Esophagus squamous epithelium (tissue), 4 donors: Measurements from ENCODE around the gene VIPR2.

Experiments
- POLR2A ChIP-seq, 4 donors: fragments of 450-650 bp; IDR thresholded peaks; one replicate each; pipeline ENCODE4 v1.6.1; 2017; ENCODE audit warnings: antibody characterized with exemption in 4 of 4, mild to moderate bottlenecking in 4 of 4, moderate library complexity in 3 of 4
- TF ChIP-seq, protein P1 (sequence below), 6 experiments: fragments of 450-650 bp in 4 of 6; fragments of 200-600 bp in 2 of 6; sonication (generic) in 2 of 6; IDR thresholded peaks; one replicate each; pipeline ENCODE4 v1.5.1; 2016 to 2019; ENCODE audit warnings: antibody characterized with exemption in 6 of 6, mild to moderate bottlenecking in 4 of 6, moderate library complexity in 4 of 6

DNA sequence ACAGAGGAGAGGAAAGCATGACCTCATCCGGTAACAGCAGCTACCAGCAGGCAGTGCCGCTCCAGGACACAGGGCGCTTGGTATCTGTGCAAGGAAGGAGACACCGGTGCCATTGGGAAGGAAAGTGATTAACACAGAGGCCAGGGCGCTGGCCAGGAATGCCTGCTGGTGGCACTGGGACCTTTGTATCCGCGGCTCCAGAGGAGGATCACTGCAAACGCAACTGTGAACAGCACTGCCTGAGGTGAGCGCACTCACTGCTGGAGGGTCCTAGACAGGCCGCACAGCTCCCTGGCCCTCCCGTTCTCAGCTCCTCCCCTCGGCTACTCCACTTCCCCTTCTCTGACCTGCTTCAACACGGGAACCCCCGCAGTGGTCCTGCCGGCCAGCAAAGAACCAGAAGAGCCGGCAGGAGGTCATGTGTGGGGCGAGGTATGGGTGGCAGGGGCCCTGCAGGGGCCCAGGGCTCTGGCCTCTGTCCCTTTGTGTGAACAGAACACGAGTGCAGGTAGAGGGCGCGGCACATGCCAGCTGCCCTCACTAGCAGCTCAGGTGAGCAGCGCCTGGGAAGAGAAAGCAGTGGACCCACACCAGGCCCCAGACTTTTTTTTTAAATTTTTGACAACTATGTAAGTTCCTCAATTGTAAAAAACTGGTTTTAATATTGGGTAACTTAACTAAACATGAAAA, 107.6 kb downstream of the VIPR2 start:
- TF ChIP-seq, protein P1, sequence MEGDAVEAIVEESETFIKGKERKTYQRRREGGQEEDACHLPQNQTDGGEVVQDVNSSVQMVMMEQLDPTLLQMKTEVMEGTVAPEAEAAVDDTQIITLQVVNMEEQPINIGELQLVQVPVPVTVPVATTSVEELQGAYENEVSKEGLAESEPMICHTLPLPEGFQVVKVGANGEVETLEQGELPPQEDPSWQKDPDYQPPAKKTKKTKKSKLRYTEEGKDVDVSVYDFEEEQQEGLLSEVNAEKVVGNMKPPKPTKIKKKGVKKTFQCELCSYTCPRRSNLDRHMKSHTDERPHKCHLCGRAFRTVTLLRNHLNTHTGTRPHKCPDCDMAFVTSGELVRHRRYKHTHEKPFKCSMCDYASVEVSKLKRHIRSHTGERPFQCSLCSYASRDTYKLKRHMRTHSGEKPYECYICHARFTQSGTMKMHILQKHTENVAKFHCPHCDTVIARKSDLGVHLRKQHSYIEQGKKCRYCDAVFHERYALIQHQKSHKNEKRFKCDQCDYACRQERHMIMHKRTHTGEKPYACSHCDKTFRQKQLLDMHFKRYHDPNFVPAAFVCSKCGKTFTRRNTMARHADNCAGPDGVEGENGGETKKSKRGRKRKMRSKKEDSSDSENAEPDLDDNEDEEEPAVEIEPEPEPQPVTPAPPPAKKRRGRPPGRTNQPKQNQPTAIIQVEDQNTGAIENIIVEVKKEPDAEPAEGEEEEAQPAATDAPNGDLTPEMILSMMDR (IDR thresholded peaks at IDR 0.05) = no peak
- TF ChIP-seq POLR2A (IDR thresholded peaks at IDR 0.05) = no peak
